Parathyroid adenoma (tissue), 2 donors: ENCODE results near the gene TEKT5.

Source experiments
- H2AFZ ChIP-seq: fragments of 300-600 bp; sonication (generic); one replicate; pipeline ENCODE4 v1.7.0; 2017; ENCODE audit warnings: antibody characterized with exemption, mild to moderate bottlenecking
- H3K27ac ChIP-seq: fragments of 300-600 bp; sonication (generic); one replicate; pipeline ENCODE4 v1.7.0; 2017
- H3K27me3 ChIP-seq: fragments of 300-600 bp; sonication (generic); one replicate; pipeline ENCODE4 v1.7.0; 2017; ENCODE audit warnings: low read length; ENCODE audit not compliant: control insufficient read depth, insufficient read depth
- H3K36me3 ChIP-seq: fragments of 300-600 bp; sonication (generic); one replicate; pipeline ENCODE4 v1.7.0; 2017; ENCODE audit warnings: low read length; ENCODE audit not compliant: control insufficient read depth, insufficient read depth
- H3K4me1 ChIP-seq: fragments of 300-600 bp; sonication (generic); one replicate; pipeline ENCODE4 v1.7.0; 2017; ENCODE audit warnings: control low read depth
- H3K4me2 ChIP-seq: fragments of 300-600 bp; sonication (generic); one replicate; pipeline ENCODE4 v1.7.0; 2017; ENCODE audit warnings: low read length
- H3K4me3 ChIP-seq: fragments of 300-600 bp; sonication (generic); one replicate; pipeline ENCODE4 v1.7.0; 2017; ENCODE audit warnings: low read depth, low read length
- H3K79me2 ChIP-seq: fragments of 300-600 bp; sonication (generic); one replicate; pipeline ENCODE4 v1.7.0; 2017; ENCODE audit warnings: control low read depth
- H3K9ac ChIP-seq: fragments of 300-600 bp; sonication (generic); one replicate; pipeline ENCODE4 v1.7.0; 2017; ENCODE audit warnings: mild to moderate bottlenecking
- H3K9me3 ChIP-seq: fragments of 300-600 bp; sonication (generic); one replicate; pipeline ENCODE4 v1.7.0; 2017; ENCODE audit warnings: low read length; ENCODE audit not compliant: control insufficient read depth
- TF ChIP-seq, protein P1 (sequence below): fragments of 300-600 bp; sonication (generic); IDR thresholded peaks from one replicate; pipeline ENCODE4 v1.7.0; 2017; ENCODE audit warnings: antibody characterized with exemption, mild to moderate bottlenecking
- donor health status: primary hyperparathyroidism.

TEKT5 gene

GRCh38 chr16:10731790-10732189 is 37.1 kb upstream of the TEKT5 start:
- H3K27ac ChIP-seq: no peak overlapping the region
- no peaks in the 10 kb centered on the region for H3K9me3 ChIP-seq
- no peak overlapping the region for H3K4me2 ChIP-seq
- no peaks in the 10 kb centered on the region for H3K36me3 ChIP-seq
- no peaks in the 10 kb centered on the region for H3K4me1 ChIP-seq
- TF ChIP-seq, protein P1, sequence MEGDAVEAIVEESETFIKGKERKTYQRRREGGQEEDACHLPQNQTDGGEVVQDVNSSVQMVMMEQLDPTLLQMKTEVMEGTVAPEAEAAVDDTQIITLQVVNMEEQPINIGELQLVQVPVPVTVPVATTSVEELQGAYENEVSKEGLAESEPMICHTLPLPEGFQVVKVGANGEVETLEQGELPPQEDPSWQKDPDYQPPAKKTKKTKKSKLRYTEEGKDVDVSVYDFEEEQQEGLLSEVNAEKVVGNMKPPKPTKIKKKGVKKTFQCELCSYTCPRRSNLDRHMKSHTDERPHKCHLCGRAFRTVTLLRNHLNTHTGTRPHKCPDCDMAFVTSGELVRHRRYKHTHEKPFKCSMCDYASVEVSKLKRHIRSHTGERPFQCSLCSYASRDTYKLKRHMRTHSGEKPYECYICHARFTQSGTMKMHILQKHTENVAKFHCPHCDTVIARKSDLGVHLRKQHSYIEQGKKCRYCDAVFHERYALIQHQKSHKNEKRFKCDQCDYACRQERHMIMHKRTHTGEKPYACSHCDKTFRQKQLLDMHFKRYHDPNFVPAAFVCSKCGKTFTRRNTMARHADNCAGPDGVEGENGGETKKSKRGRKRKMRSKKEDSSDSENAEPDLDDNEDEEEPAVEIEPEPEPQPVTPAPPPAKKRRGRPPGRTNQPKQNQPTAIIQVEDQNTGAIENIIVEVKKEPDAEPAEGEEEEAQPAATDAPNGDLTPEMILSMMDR: no peak
- H3K79me2 ChIP-seq: no peaks in the 10 kb centered on the region
- H3K4me3 ChIP-seq: no peak overlapping the region
- H2AFZ ChIP-seq: no peak overlapping the region
- H3K27me3 ChIP-seq: no peaks in the 10 kb centered on the region
- H3K9ac ChIP-seq: no peak overlapping the region

- no peaks in the 10 kb centered on the region for H3K27me3 ChIP-seq
- H3K4me1 ChIP-seq: no peaks in the 10 kb centered on the region
- TF ChIP-seq, protein P1: no peak
- no peaks in the 10 kb centered on the region for H3K36me3 ChIP-seq
- no peaks in the 10 kb centered on the region for H3K79me2 ChIP-seq
- H3K9ac ChIP-seq: no peak overlapping the region
- H3K4me3 ChIP-seq: no peak overlapping the region
- H2AFZ ChIP-seq: no peak overlapping the region
- H3K9me3 ChIP-seq: no peaks in the 10 kb centered on the region
- no peak overlapping the region for H3K4me2 ChIP-seq
- H3K27ac ChIP-seq: no peak overlapping the region
Measured at GRCh38 chr16:10729104-10730048, 34.6 kb upstream of the TEKT5 start.

GRCh38 chr16:10728003-10728887 is 33.5 kb upstream of the TEKT5 start:
- Histone ChIP-seq H3K79me2 (no peaks in the 10 kb centered on the region), H2AFZ (peak overlapping the region; percentile 51), H3K9me3 (no peaks in the 10 kb centered on the region), H3K36me3 (no peaks in the 10 kb centered on the region), H3K4me3 (no peak overlapping the region), H3K27ac (no peak overlapping the region), H3K4me2 (no peak overlapping the region), H3K4me1 (no peaks in the 10 kb centered on the region), H3K9ac (no peak overlapping the region), H3K27me3 (no peaks in the 10 kb centered on the region)
- TF ChIP-seq, protein P1: no peak

DNA sequence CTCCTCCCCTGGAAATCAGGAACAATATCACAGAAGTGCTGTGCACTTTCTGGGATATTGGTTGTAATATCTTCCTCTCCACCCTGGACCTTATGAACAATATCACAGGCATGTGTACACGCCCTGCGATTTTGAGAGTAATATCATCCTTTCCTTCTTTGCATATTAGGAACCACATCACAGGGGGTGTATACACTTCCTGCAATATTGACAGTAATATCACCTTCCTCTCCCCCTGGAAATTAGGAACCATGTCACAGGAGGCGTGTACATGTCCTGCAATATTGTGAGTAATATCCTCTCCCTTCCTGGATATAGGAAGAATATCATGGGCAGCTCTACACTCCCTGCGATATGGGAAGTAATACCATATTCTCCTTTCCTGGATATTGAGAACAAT is 14.2 kb upstream of the TEKT5 start:
- Histone ChIP-seq H3K4me1 (no peaks in the 10 kb centered on the region), H3K27ac (no peak overlapping the region), H3K79me2 (no peaks in the 10 kb centered on the region), H3K4me3 (no peak overlapping the region), H3K9me3 (no peaks in the 10 kb centered on the region), H2AFZ (no peak overlapping the region), H3K36me3 (no peaks in the 10 kb centered on the region), H3K4me2 (no peak overlapping the region), H3K9ac (no peak overlapping the region), H3K27me3 (no peaks in the 10 kb centered on the region)
- TF ChIP-seq, protein P1: no peak
